HG02678 (cell line): ENCODE results near the gene NEK7.
"Not testable (repeated sequence)": the region's sequence is repeated elsewhere in the genome, so short reads cannot be mapped to it uniquely, and the experiment has no call there.

ENCODE experiments used
- ATAC-seq: cut with Tn5 transposase; IDR thresholded peaks from one replicate; pipeline ENCODE4 v1.9.1; 2021; ENCODE audit warnings: mild to moderate bottlenecking, moderate library complexity; ENCODE audit not compliant: unreplicated experiment

The NEK7 gene

DNA sequence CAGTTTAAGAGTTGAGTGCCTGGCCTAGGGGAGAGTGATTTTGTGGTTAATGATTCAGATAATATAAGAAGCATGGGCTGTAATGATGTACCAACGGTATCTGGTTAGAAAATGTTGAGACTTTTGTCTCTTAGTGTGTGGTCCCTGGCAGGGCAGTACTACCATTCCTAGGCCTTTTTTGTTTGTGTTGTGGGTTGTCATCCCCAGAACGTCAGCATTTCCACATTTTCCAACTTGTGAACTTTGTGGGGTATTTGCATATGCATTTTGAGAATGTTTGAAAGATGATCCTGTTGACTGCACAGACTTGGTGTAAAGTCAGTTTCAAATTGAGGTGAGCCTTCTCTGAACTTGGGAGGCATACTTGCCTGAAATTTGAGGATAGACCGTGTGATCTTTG, 11.4 kb downstream of the NEK7 start:
- ATAC-seq, result no peak

DNA sequence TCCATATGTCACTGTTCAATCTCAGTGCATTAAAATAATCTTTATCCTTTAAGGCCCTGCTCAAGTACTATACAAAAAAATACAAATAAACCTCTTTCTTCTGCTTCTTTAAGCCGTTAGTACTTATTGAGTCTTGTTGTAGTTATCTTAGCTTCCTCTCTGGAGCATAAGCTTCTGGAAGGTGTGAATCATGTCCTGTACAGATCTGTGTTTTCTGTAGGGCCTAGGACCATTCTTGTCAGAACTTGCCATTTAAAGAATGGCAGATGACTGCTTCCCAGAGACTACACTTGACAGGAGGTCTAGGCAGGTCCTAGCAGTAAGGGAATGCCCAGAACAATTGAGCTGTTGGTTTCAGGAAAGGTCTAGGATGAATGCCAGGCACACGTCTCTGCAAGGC, 12.9 kb downstream of the NEK7 start:
- ATAC-seq, result no peak

DNA sequence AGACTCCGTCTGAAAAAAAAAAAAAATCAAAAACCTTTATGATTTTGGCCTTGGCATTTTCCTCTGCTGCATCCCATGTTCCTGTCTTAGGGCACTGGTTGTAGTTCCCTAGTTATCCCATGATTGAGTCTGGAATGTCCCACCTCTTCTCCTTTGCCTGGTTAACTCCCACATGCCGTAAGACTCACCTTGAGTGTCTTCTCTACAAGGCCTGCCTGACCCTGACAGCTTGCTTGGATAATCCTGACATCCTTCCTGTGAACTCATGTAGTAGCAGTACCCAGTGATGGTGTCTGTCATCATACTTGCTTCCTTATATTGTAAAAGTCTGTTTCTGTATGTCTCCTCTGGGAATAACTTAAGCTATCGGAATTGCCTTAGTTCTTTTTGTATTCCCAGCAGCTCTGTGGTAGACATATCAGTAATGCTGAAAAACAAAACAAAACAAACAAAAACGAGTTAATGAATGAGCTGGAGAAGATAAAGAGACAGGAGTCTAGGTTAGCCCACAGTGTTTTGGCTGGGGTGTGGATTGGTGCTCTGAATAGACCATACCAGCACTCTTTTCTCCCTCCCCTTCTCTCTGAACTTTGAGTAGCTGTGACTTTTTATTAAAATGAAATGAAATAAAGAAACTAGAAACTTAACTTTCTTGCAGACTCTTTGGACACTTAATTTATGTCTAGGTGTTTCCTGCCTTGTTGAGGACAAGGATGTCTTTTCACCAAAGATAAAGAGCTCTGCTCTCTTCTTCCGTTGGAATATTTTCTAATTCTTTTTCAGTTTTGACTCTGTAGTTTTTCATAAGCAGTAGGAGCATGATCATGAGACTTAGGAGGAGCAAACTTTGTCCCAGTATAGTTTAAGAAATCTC, 15.1 kb downstream of the NEK7 start:
- ATAC-seq, result no peak

DNA sequence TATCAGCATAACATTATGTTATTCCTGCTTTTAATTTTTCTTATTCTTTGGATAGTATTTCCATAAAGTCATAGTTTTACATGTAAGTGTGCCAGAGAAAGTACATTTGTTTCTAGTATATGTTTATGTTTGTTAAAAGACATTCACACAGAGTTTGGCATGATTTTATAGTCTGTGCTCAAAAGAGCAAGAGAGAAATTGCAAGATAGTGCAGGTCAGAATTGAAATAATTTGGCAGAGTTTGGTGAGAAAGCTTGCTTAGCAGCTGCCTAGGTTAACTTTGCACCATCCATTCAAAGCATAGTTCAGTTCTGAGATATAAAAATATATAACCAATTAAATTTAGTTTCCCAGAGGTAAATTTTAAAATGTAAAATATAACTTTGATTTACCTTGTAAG, 17.0 kb downstream of the NEK7 start:
- no peak for ATAC-seq

DNA sequence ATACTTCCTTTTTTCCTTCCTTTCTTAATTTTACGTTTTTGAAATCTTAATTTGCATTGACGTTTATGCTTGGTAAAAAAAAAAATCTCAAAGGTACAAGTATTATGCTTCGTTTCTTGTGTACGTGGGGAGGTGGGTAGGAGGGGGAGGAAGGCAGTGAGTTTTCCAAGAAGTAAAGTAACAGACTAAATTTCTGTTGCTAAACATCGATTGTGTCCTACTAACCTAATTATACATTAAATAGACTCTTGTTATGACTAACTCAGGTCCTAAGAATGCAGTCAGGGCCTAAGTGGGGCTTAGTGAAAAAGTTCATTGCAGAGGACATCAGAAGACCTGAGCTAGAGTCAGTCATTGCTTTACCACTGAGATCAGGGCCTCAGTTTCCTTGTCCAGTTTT, 17.5 kb downstream of the NEK7 start:
- peak; percentile 32 for ATAC-seq

DNA sequence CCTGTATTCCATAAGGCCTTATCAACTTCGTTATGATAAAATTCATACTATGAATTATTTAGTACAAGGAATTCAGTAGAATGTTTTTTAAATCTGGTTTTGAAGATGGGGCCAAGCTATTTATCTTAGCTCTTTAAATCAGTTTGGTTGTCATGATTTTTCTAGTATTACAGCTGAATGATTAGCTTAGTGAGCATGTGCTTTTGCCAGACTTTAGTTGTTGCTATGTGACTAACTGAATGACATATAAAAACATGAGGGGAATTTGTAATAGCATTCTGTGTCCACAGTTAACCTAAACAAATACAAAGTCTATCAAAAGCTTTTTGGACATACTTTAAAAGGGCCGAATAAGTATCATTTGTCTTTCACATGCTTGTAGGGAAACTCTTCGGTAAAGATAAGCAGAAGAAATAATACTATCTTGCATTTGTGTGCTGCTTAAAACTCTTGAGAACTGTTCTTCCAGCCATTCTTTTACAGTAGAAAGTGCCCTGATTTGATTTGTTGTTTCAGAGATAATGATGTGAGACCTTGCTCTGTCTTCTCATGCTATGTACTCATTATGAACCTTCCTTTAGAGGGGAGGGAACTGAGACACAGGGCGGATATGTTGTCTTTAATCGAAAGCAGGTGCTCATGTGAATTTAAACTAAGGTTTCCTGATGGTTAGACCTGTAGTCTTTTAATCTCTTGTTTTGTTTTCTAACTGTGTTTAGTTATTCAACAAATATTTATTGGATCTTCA, 18.8 kb downstream of the NEK7 start:
- peak; percentile 90 for ATAC-seq

DNA sequence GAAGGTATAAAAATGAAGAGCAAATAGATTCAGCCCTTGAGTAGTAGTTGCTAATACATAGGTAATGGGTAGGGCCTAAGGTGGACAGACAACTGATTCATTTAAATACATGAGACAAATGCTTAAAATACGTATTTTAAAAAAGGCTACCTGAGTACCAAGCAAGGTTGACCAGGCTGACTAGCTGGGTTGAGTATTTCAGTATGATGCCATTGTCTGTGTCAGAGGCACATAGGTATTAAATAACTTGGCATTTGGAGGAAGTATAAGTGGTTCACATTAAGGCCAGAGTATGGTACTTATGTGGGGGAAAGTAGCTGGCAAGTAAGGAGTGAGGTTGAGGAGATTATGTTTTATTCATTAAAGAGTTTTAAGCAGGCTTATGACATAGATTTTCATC, 19.4 kb downstream of the NEK7 start:
- ATAC-seq, result no peak

DNA sequence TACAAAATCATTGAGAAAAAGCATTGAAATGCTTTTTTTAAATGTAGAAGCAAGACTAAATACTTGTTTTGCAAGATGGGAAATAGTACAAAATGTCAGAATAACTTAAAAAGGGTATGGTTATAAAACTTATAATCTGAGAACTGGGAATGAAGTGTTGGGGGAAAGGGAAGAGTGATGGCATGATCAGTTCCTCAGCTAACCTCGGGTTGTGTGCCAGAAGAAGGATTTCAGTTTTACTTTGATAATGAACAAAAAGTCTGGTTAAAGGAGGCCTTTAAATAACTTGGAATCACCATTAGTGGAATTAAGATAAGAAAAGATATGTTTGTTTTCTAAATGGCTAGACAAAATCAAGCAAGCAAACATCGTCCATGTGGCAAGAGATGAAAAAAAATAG, 20.7 kb downstream of the NEK7 start:
- no peak for ATAC-seq

DNA sequence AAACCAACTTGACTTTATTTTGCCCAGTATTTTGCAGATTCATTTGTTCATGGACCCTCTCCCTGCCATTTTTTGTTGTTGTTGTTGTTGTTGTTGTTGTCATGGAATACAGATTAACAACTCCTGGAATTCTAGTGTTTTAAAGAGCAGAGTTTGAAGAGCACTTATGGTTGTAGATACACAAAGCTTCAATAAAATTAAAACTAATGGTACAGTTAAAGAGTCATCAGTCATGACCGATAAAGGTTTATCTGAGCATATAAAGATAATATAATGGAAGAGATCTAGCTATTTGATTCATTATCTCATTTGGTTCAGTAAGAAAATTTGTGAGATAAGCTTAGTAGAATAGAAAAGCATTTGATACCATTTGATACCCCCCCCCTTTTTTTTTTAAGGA, 21.8 kb downstream of the NEK7 start:
- ATAC-seq, result no peak

DNA sequence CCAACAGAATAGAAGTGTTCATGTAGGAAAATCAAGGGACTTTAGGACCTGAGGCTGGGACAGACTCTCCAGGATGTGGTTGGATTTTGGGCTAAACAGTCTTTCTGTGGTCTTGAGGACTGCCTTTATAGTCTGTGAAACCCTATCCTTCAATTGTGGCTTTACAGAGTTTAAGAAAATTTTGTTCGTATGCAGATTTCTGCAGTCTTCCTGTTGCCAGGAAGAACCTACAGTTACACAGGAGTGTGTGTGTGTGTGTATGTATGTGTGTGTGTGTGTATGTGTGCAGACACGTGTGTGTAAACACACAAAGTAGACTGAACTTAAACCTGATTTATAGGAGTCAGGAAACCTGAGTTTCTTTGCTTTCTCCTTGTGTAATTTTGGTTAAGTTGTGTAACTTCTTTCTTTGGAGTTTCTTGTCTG, 22.8 kb downstream of the NEK7 start:
- no peak for ATAC-seq

DNA sequence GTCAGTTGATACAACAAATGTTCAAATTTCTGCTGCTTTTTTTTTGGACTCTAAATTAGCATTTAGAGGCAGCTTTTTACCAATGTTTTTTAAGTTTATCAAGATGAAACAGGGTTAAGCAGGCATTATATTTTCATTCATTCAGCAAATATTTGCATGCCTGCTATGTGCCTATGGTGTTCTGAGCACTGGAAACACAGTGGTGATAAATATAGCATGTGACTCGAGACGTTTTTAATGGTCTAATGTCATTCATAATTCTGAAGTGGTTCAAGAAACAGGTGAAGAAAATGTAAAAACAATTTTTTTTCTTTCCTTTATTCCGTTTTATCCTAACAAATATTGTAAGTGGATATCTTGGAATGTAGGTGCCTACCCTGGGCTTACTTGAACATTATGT, 26.8 kb downstream of the NEK7 start:
- no peak for ATAC-seq

DNA sequence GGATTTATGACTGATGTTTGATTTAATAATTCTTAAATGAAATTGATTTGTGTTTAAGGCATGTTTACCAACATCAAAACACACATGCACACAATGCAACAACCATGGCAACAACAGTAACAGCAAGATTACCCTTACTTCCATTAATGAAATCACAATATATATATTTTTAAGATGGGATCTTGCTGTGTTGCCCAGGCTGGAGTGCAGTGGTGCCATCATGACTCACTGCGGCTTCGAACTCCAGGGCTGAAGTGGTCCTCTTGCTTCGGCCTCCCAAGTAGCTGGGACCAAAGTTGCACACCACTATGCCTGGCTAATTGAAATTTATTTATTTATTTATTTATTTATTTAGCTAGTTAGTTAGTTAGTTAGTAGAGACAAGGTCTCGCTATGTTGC, 27.7 kb downstream of the NEK7 start:
- ATAC-seq, result no peak

DNA sequence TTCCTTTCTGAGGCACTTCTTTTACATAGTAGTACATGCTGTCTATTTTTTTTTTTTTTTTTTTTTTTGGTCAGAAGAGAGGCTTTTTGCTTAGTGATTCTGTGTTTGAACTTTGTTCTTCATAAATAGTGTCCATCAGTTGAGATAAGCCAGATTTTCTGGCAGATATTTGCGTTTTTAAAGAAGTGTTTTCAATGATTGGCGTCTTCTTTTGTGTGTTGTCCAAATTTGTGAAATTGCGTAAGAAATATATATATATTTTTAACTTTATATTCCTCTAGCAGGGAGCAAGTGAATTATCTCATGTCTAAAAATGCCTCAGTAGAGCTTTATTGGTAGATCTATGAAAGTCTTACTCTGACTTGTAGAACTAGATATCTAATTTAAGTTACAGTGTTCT, 28.3 kb downstream of the NEK7 start:
- no peak for ATAC-seq

DNA sequence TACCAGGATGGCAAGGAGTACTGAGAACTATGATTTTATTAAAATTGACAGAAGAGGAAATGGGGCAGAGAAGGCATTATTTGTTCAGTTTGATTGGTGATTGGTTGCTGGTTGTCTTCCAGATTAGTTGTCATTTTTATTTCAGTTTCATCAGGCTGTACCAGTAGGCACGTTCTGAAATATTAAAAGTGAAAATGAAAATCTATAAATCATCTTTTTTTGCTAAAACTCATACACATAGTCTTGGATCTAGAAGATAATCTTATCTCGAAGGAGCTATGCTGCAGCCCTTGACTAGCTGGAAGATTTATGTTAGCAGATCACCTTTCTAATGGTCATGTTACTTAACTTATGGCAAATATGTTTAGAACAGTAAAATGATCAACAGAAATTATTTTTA, 29.0 kb downstream of the NEK7 start:
- peak; percentile 59 for ATAC-seq

DNA sequence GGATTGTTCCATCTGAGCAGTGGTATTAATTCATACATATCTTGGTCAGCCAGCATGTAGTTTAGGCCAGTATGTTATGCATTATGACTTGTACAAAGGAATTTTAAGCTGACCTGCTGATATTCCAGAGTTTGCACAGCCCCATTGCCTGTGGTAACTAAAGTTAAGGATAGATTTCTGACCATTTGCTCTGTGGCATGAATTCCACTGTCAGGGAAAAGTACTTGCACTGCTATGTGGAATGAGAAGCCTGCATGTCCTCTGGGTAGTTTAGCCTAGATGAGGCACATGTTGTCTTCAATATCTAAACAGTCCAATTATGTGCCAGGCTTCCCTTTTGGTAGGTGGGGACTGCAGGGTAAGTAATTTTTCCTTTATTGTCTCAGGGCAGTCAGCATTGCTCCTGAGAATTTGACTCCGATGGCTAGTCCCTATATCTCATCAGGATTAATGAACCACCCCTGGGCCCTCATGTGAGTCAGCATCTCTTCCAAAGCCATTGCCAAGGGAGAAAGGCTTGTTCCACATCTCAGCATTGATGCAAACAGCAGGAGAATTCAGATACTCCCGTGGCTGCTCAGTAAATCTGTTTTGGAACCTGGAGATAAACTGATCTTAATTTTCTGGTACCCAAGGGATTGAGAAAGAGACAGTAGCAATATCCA, 30.2 kb downstream of the NEK7 start:
- ATAC-seq, result no peak

DNA sequence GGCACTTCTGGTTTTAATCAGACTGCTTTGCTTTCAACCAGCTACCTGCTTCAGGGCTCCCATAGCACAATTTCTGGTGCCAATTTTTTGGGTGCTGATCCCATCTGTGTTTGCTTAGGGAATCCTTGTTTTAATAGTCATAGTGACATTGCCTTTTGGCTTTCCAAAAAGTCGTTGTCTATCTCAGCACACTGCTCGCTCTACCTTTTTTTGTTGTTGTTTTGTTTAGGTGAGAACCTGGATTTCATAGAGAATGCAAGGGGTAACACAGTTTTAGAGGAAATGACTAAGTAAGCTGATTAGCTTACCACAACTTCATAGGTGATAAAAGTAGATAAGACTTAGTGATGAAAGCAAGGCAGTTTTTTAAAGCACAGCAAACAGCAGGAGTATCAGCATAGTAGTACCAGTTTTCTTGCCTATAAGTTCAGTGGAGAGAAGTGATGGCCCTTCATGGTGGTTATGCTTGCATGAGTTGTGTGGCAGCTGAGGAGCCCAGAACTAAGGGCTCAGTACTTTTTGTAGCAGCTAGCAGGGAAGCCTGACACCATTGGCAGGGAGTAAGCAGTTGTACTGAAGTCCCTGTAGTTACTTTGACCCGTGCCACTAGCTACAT, 31.3 kb downstream of the NEK7 start:
- peak; percentile 45 for ATAC-seq

DNA sequence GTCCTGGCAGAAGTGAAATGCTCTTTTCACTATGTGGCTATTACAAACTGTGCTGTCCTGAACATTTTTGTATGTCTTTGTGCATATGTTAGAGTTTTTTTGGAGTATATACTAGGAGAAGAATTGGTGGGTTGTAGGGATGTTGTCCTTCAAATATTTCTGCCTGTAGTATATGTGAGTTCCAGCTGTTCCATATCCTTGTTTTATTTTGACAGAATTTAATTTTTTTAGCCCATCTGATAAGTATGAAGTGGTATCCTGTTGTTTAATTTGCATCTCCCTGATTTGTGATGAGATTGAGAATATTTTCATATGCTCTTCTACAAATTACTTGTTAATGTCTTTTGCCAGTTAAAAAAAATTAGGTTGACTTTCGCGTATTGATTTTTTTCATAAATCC, 34.3 kb downstream of the NEK7 start:
- ATAC-seq, result no peak

DNA sequence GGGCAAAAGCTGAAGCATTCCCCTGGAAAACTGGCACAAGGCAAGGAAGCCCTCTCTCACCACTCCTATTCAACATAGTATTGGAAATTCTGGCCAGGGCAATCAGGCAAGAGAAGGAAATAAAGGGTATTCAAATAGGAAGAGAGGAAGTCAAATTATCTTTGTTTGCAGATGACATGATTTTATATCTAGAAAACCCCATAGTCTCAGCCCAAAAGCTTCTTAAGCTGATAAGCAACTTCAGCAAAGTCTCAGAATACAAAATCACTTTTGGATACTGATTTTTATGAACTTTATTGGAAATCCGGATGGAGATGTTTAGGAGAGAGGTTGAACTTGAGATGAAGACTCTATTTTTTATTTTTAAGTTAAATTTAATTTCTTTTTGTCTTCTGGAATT, 37.1 kb downstream of the NEK7 start:
- not testable (repeated sequence) for ATAC-seq

DNA sequence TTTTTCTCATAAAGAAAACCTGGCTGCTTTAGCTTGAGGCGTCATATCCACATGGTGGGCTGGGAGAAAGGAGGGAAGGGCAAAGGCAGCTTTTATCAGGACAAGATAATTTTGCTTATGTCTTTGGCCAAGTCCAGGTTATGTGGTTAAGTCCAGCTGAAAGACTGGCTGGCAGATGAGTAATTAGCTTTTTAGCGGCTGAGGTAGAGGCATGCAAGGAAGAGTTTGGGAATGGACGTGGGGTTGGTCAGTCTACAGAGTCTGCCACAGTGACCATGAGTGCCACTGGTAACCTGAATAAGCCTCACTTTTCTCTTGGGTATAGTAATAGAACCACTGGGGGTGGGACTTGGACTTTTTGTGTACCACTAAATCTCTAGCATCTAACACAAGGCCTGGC, 39.8 kb downstream of the NEK7 start:
- no peak for ATAC-seq

DNA sequence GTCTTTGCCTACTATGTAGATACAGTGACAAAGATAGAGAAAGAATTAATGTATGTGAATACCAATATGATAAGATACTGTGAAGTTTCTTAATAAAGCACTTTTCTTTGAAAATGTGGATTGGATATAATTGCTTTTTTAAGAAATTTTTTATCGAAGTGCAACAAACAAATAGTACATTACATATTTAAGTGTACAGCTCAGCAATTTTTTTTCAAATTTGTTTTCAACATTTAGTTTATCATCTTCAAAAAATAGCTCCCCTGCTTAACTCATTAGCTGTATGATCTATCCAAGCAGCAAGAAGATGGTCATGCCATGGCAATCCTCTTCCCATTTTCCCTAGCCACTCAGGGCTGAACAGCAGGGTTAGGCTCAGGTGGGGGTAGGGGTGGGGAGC, 40.5 kb downstream of the NEK7 start:
- no peak for ATAC-seq

DNA sequence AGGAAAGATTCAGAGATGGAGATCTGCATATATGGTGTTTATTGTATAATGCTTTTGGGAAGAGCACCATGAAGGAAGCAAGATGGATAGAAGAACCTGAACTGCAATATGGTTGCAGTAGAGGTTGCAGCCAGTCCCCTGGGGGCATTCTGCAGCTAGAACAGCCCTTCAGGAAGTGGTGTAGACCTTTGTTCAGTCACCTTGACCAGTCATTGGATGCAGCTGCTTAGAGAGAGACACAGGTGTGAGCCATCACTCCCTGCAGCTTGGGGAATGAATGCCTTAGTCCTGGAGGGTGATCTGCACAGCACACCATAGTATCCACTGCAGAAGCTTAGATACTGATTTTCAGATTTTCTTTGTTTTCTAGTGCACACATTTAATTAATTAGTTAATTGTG, 42.3 kb downstream of the NEK7 start:
- peak; percentile 54 for ATAC-seq
